Sigmoid colon (tissue), 4 donors: Measurements from ENCODE around the gene BAIAP3.

Experiments
- CTCF ChIP-seq, 4 experiments: fragments of 450-650 bp in 3 of 4; fragments of 200-600 bp in 1 of 4; IDR thresholded peaks; one replicate each; pipeline ENCODE4 v1.5.1; 2016 to 2019; ENCODE audit warnings: antibody characterized with exemption in 4 of 4, mild to moderate bottlenecking in 3 of 4, moderate library complexity in 2 of 4
- EP300 ChIP-seq, 4 donors: sonication (generic); formaldehyde crosslinking; IDR thresholded peaks; one replicate each; pipeline ENCODE4 v1.6.1; 2017; ENCODE audit warnings: antibody characterized with exemption in 4 of 4
- POLR2AphosphoS5 ChIP-seq, 4 donors: sonication (generic); formaldehyde crosslinking; IDR thresholded peaks; one replicate each; pipeline ENCODE4 v1.6.1; 2017; ENCODE audit warnings: antibody characterized with exemption in 4 of 4

GRCh38 chr16:1291576-1291974 lies 41.9 kb upstream of the BAIAP3 start:
- TF ChIP-seq EP300 (IDR thresholded peaks at IDR 0.05) (no peak), CTCF (IDR thresholded peaks at IDR 0.05) (no peak), POLR2AphosphoS5 (IDR thresholded peaks at IDR 0.05) (no peak)
